ENCODE data around the gene LRRN2. TPM values are rescaled to one million over a fixed set of nuclear protein-coding genes. Genes with fewer than 3 reads are reported as not detected.

Gene LRRN2
- total RNA-seq, 2 experiments from 2014 or later, result not detected

DNA sequence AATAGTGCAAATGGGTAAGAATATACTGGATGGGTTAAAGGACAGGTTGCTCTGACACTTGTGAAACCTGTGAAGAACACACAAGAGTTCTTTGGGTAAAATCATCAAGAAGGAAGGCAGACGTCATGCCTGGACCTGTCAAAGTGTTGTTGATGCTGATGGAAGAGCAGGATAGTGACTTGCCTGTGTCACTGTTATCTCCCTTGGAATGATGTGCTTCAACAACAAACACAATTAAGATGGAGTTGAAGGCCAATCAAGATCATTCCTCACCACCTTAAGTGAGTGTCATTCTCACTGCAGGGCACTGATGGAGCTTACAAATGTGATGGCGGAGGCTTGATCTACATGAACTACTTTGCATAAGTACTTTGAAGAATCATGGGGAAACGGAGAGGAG is 73.2 kb downstream of the LRRN2 start:
- ATAC-seq (ENCODE audit: poor library complexity), result no peak
- Histone ChIP-seq H3K27ac (ENCODE audit: low read depth in 1 of 2, low read length in 2 of 2) (no peak overlapping the region), H3K4me1 (ENCODE audit: insufficient read depth, low read length) (no peaks in the 10 kb centered on the region), H3K4me3 (ENCODE audit: low read length) (no peak overlapping the region), H3K36me3 (ENCODE audit: insufficient read depth, low read length) (no peaks in the 10 kb centered on the region), H3K9me3 (ENCODE audit: control insufficient read depth in 1 of 2, insufficient read depth in 1 of 2, low read length in 2 of 2) (no peaks in the 10 kb centered on the region), H3K27me3 (ENCODE audit: control insufficient read depth in 1 of 2, insufficient read depth in 2 of 2, low read length in 2 of 2) (no peaks in the 10 kb centered on the region)
- TF ChIP-seq, protein P1, sequence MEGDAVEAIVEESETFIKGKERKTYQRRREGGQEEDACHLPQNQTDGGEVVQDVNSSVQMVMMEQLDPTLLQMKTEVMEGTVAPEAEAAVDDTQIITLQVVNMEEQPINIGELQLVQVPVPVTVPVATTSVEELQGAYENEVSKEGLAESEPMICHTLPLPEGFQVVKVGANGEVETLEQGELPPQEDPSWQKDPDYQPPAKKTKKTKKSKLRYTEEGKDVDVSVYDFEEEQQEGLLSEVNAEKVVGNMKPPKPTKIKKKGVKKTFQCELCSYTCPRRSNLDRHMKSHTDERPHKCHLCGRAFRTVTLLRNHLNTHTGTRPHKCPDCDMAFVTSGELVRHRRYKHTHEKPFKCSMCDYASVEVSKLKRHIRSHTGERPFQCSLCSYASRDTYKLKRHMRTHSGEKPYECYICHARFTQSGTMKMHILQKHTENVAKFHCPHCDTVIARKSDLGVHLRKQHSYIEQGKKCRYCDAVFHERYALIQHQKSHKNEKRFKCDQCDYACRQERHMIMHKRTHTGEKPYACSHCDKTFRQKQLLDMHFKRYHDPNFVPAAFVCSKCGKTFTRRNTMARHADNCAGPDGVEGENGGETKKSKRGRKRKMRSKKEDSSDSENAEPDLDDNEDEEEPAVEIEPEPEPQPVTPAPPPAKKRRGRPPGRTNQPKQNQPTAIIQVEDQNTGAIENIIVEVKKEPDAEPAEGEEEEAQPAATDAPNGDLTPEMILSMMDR (IDR thresholded peaks at IDR 0.05), result no peak
- intact Hi-C loops (cut with DNase I, micrococcal nuclease), result no loop called here
- no peak overlapping the region for H3K4me3 Mint-ChIP-seq
- no peaks in the 10 kb centered on the region for H3K36me3 Mint-ChIP-seq (ENCODE audit: low read depth)
- no peaks in the 10 kb centered on the region for H3K27me3 Mint-ChIP-seq
- POLR2A ChIA-PET, result no interaction called here
- no peaks in the 10 kb centered on the region for H3K4me1 Mint-ChIP-seq (ENCODE audit: low read depth)
- DNase-seq, result no peak
- H3K9me3 Mint-ChIP-seq, result no peaks in the 10 kb centered on the region
- CTCF ChIA-PET, result interaction anchor here (1.1 kb wide), 1 partner anchor 194 kb away, joined by 3 read pairs; no protein-coding TSS in a partner anchor
- no peak overlapping the region for H3K27ac Mint-ChIP-seq

DNA sequence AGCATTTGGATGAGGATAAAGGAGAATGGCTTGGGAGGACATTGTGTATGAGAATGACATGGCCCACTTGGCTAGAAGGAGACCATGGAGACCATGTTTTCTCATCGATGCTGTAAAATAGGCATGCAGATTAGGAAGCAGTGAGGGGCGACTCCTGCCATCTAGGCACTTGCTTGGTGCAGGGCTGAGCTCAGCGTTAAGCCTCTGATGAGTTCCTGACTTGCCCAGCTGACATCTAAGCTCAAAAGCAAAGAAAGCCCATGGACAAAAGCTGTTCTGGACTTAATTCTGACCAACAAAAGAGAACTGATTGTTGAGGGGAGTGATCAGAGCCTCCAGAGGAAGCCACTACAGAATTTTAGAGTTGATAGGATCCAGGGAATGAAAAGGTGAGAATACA is 74.5 kb downstream of the LRRN2 start:
- no peaks in the 10 kb centered on the region for H3K9me3 Mint-ChIP-seq
- TF ChIP-seq, protein P1 (IDR thresholded peaks at IDR 0.05), result no peak
- H3K9me3 ChIP-seq (ENCODE audit: control insufficient read depth in 1 of 2, insufficient read depth in 1 of 2, low read length in 2 of 2), result no peaks in the 10 kb centered on the region
- H3K36me3 ChIP-seq (ENCODE audit: insufficient read depth, low read length), result no peaks in the 10 kb centered on the region
- no peak overlapping the region for H3K4me3 Mint-ChIP-seq
- ATAC-seq (ENCODE audit: poor library complexity), result no peak
- H3K27me3 ChIP-seq (ENCODE audit: control insufficient read depth in 1 of 2, insufficient read depth in 2 of 2, low read length in 2 of 2), result no peaks in the 10 kb centered on the region
- intact Hi-C loops (cut with DNase I, micrococcal nuclease), result no loop called here
- H3K36me3 Mint-ChIP-seq (ENCODE audit: low read depth), result no peaks in the 10 kb centered on the region
- POLR2A ChIA-PET, result no interaction called here
- no peak overlapping the region for H3K27ac Mint-ChIP-seq
- no peaks in the 10 kb centered on the region for H3K4me1 ChIP-seq (ENCODE audit: insufficient read depth, low read length)
- no peaks in the 10 kb centered on the region for H3K27me3 Mint-ChIP-seq
- no peaks in the 10 kb centered on the region for H3K4me1 Mint-ChIP-seq (ENCODE audit: low read depth)
- H3K27ac ChIP-seq (ENCODE audit: low read depth in 1 of 2, low read length in 2 of 2), result no peak overlapping the region
- DNase-seq, result no peak
- CTCF ChIA-PET, result interaction anchor here (0.6 to 0.7 kb wide), 2 partner anchors 9 to 371 kb away, joined by 3 read pairs; no protein-coding TSS in a partner anchor
- no peak overlapping the region for H3K4me3 ChIP-seq (ENCODE audit: low read length)

DNA sequence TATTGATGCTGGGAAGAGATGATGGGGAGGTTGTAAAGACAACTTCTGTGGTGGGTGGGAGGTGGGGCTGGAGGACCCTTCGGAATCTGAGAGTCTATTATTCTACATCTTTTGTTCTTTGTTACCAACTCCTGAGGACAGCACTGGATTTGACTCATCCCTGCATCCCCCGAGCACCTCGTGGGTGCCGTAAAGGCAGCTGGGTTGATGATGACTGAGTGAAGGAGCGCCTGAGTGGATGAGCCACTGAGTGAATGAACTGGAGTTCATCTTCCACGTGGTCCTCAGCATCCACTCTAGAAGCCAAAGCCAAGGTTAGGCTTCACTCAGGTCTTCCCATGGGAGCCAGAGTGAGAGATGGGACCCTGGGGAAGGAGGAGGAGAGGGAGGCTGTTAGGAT is 77.6 kb downstream of the LRRN2 start:
- H3K27ac ChIP-seq (ENCODE audit: low read depth in 1 of 2, low read length in 2 of 2), result no peak overlapping the region
- H3K36me3 ChIP-seq (ENCODE audit: insufficient read depth, low read length), result no peaks in the 10 kb centered on the region
- H3K27me3 Mint-ChIP-seq, result no peaks in the 10 kb centered on the region
- intact Hi-C loops (cut with DNase I, micrococcal nuclease), result no loop called here
- no peaks in the 10 kb centered on the region for H3K4me1 ChIP-seq (ENCODE audit: insufficient read depth, low read length)
- H3K4me1 Mint-ChIP-seq (ENCODE audit: low read depth), result no peaks in the 10 kb centered on the region
- POLR2A ChIA-PET, result no interaction called here
- no peaks in the 10 kb centered on the region for H3K27me3 ChIP-seq (ENCODE audit: control insufficient read depth in 1 of 2, insufficient read depth in 2 of 2, low read length in 2 of 2)
- H3K4me3 Mint-ChIP-seq, result no peak overlapping the region
- H3K9me3 Mint-ChIP-seq, result no peaks in the 10 kb centered on the region
- peaks cover 8% of the 10 kb centered on the region for H3K36me3 Mint-ChIP-seq (ENCODE audit: low read depth)
- H3K27ac Mint-ChIP-seq, result no peak overlapping the region
- TF ChIP-seq, protein P1 (IDR thresholded peaks at IDR 0.05), result no peak
- CTCF ChIA-PET, result no interaction called here
- H3K4me3 ChIP-seq (ENCODE audit: low read length), result no peak overlapping the region
- ATAC-seq (ENCODE audit: poor library complexity), result no peak
- no peaks in the 10 kb centered on the region for H3K9me3 ChIP-seq (ENCODE audit: control insufficient read depth in 1 of 2, insufficient read depth in 1 of 2, low read length in 2 of 2)
- DNase-seq, result no peak
